Activated T-helper 1 cell treated with anti-CD3 and anti-CD28 coated beads, Interleukin-2, amount 50 U/mL, for 16 hours (primary cell): Measurements from ENCODE around the gene DAPK2.

Experiments
- DNase-seq, 2 donors: peaks; one replicate each; pipeline ENCODE4 v3.0.0-alpha.2; 2020; ENCODE audit warnings: low read depth in 1 of 2, low spot score in 1 of 2

DAPK2 gene

GRCh38 chr15:63998489-63998888 lies 47.8 kb downstream of the DAPK2 start:
- DNase-seq = no peak

DNA sequence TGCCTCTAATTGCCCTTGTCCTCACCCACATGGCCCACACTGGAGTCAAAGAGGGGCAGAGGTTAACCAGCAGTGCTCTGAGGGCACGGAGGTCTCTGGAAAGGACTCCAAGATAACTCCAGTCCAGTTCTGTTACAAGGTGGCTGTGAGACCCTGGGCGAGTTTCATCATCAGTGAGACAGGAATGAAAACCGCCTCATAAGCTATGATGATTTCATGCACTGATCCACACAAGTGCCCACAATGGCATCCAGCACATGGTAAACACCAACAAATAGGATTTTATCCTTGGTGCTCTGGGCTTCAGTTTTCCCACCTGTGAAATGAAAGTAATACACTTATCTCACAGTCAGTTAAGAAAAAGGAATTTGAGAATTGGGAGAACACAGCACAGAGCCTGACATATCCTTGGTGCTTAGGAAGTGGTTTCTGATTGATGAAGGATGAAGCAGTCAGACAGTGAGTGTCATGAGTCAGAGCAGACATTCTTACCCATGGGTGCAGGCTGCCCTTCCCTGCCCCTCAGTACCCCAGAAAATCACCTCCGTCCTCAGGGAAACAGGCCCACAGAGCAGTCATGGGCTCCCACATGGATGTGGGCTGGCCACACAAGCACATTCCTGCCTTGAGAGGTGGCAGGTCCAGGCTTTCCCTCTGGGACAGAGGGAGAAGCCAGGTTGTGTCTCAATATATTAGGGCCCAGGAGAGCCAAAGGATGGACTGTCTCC lies 48.4 kb downstream of the DAPK2 start:
- no peak for DNase-seq

- DNase-seq = no peak
Measured at GRCh38 chr15:63996794-63997357, 49.4 kb downstream of the DAPK2 start.

DNA sequence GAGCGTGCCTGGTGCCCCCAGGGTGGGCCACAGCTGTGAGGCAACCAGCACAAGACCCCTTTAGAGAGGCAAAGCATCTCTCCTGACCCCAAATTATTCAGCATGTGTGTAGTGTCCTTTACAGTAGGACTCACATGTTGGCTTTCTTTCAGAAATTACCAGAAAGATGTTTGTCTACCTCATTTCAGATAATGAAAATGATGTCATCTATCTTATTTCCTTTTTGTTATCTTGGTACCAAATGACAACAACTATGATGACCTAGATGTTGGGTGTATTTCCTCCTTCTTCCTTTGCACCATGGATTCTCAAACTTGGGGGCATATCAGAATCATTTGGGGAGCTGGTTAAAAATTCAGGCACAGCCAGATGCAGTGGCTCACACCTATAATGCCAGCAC lies 50.5 kb downstream of the DAPK2 start:
- no peak for DNase-seq

DNA sequence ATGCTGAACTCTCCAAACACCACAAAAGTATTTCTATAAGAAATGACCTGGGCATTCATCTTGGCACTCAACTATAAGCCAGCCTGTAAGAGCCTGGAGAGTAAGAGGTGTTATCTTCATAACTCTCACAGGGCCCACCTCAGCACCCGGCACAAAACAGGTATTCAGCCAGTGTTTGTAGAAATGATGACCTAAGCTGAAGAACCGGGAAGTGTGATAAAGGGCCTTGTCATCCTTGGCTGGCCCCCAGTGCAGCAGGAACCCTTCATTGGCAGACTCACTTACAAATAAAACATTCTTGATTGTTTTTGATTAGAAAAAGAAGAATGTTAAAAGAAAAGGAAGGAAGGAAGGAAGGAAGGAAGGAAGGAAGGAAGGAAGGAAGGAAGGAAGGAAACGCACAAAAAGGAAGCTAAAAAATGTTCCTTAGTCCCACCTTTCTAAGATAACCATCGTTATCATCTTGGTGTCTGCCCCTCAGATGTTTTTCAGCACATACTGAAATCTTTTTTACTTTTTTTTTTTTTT lies 52.1 kb downstream of the DAPK2 start:
- no peak for DNase-seq

DNA sequence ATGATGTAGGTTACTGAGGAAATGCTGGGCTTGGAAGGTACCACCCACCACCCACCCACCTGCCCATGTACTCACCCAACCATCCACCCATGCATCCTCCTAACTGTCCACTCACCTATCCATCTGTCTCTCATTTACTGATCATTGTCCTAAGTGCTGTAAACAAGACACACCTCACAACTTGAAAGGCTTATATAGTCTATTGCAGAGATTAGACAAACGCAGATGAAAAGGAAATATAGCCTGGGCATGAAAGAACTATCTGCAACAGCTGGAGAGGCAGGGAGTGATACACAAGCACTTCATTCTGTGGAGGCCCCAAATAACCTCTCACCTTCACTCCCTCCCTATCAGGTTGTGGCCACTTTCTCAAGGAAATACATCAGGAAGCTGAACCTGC lies 54.0 kb downstream of the DAPK2 start:
- no peak for DNase-seq

DNA sequence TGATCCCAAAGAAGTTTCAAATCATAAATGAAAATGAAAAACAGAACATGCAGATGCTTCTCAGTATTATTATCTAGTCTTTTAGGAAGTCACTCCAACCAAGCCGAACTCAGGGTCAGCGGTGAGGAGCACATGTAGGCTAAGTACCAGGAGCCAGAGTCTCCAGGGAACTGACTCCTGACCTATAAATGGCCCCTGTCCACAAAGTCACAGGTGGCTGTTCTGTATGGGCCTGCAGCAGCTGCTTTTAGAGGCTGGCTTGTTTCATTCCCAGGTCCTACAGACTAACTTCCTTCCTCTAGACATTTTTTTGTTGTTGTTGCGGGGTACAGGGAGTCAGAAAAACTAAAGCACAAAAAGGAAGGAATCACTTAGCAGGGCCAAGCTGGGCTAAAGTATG lies 54.6 kb downstream of the DAPK2 start:
- no peak for DNase-seq

DNA sequence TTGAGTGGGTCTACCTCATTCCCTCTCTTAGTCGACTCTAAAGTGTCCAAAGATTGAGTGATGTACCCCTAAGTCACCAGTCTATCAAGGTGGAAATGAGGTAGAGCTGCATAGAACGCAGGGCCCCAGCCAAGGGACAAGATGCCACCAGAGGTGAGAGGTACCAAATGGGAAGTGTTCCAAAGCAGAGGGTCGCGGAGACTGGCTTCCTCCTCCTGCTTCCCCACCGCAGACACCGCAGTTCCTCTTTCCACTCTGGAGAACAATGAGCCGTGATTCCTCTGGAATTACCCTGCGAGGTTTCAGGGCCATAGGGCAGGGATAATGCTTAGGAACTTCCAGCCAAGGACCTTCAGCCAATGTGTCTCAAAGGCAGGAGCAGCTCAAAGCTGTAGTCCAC lies 55.8 kb downstream of the DAPK2 start:
- no peak for DNase-seq

GRCh38 chr15:63987796-63988378 lies 58.4 kb downstream of the DAPK2 start:
- no peak for DNase-seq

GRCh38 chr15:63986751-63987341 lies 59.4 kb downstream of the DAPK2 start:
- DNase-seq = no peak

DNA sequence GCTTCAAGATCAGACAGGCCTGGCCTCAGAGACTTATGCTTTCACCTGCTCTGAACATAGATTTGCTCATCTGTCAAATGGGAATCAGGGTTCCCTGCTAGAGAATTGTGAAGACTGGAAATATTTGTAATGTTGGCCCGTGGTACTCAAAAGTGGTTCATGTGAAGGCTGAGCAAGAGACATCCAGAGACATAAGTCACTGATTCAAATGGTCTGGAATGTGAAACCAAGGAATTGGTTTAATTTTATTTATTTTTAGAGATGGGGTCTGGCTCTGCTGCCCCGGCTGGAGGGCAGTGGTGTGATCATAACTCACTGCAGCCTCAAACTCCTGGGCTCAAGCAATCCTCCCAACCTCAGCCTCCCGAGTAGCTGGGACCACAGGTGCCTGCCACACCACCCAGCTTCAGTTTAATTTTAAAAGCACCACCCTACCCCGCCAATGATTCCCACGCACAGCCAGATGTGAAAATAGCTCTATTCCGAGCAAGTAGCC lies 60.1 kb downstream of the DAPK2 start:
- DNase-seq = no peak

DNA sequence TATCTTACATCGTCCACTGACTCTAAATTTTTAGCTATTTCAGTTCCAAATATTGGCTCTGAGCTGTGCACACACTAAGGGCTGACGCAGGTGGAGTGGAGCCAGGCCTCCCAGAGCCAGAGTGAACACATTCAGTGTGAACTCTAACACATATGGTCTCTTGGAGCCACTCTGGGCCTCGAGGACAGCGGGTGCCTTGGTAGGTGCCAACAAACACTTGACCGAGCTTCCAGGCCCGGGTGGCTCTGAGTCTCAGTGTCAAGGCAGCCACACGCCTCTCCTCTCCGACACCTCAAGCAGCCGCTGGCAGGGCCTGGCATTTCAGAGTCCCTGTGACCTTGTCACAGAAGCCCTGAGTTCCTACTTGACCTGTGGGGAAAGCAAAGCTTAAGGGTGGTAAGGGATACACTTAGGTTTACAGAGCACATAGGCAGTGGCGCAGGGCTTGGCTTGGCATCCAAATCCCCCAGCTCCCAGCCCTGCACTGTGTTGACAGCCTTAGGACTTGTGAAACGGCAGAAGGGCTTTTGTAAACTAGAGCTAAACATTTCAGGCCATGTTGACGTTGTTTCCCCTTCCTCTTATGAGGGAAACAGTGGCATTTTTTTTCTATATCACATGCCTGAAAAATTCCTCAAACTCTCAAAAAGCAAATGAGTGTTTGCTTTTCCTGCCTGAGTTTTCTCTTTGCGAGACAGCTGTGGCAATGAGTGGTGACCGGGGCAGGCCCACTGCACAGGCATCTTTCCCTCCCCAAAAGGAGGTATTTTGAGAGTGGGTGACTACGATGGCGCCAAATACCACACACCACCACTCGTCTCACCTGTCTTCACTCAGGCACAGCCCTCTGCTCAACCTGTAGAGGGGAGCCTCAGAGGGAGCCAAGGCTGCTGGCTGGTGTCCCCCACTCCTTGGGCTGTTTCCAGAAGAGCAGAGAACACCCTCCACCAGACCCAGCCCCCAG lies 60.8 kb downstream of the DAPK2 start:
- DNase-seq = no peak

- DNase-seq = no peak
Measured at GRCh38 chr15:63984331-63984730, 62.0 kb downstream of the DAPK2 start.

DNA sequence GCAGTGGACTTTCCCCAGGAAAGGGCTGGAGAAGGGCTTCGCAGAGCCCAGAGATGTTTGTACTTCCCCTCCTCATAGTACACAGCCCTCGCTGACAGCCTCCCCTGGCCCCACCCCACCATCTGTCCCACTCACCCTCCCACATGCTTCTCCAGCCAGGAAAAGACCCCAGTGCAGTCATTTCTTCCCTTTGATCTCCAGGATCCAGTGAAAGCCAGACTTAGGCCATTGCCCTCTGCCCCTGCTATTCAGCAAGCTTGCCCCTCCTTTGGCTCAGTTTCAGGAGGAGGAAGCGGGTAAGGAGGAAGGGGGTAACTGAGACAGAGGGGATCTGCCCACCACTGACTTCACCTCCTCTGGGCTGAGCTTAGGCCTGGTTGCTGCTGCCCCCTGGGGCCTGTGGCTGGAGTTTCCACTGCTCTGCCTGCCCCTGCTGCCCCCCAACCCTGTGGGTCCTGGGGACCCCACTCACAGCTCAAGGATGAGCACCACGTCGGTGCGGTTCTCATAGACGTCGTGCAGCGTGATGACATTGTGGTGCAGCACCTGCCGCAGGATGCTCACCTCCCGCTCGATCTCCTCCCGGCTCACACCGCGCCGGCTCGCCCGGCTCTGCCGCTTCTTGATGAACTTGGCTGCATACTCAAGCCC lies 63.1 kb downstream of the DAPK2 start:
- DNase-seq = no peak

- no peak for DNase-seq
Measured at GRCh38 chr15:63982381-63982854, 63.9 kb downstream of the DAPK2 start.

- no peak for DNase-seq
Measured at GRCh38 chr15:63981596-63982320, 64.5 kb downstream of the DAPK2 start.

GRCh38 chr15:63979262-63979793 lies 67.0 kb downstream of the DAPK2 start:
- DNase-seq = no peak

GRCh38 chr15:63978511-63979261 lies 67.6 kb downstream of the DAPK2 start:
- DNase-seq = no peak
